Stimulated activated naive CD4-positive, alpha-beta T cell treated with Interleukin-2 at 50 U/mL for 16 hours (primary cell): ENCODE measurements around the gene NOX1.

Source experiments
- DNase-seq: peaks from one replicate; lab custom pipeline; 2025; lab: John Stamatoyannopoulos, UW

The NOX1 gene

DNA sequence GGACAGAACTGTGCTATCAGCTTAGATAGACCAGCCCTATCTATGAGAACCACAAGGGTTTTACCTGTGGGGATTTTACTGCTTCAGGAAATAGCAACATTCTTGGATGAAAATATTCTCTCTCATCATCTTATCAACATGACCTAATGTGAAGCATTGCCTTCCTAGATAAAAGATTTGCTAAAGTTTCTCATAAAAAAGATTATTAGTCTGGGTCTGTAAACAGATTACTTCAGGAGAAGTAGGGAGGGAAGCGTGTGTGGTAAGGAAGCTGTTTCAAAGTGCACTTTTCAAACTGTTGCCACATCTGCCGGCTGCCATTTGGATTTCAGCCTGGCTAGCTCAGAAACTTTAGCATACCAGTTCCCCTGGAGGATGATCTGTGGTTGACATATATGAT, at the start of gene NOX1:
NOX1 (minus strand) TSS at position 35 of the 400 bp plus-strand sequence. CDS start 220 bp downstream, outside the sequence.
- no peak for DNase-seq

- DNase-seq, result no peak
Observed at GRCh38 chrX:100915562-100915961, 41.4 kb upstream of the NOX1 start.

- no peak for DNase-seq
Observed at GRCh38 chrX:100913111-100913510, 39.0 kb upstream of the NOX1 start.

- DNase-seq, result no peak
Observed at GRCh38 chrX:100911731-100912130, 37.6 kb upstream of the NOX1 start.

GRCh38 chrX:100905620-100906019, 31.5 kb upstream of the NOX1 start:
- no peak for DNase-seq

- DNase-seq, result no peak
Observed at GRCh38 chrX:100904433-100904832, 30.3 kb upstream of the NOX1 start.

DNA sequence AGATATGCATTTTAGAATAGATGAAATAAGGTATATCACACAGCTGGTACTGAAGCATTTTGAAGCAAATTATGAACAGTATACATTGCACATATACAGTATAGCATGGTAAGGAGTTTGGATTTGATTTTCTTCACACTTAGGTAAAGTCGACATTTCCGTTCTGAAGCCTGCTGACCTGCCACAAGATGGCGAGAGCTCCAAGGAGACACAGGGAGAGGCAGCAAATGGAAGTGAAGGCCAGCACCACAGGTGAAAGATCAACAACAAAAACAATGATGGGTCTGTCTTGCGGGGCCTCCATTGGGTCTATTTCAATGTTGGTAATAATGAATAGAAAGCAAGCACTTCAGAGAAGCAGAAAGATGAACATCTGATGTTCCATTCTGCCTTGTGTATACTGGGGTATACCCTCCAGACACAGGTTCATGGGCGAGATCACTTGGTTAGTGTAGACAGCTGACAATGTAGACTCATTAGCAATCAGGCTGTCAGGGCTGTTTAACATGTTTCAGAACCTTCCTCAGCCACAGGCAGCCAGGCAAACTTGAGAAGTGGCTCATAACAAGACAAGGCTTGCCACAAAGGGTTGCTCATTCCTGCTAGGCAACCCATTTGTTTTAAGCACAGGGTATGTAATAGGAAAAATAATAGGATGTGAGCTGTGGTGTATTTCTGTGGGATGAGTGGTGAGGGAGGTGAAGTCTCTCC, 21.4 kb upstream of the NOX1 start:
- no peak for DNase-seq

- no peak for DNase-seq
Observed at GRCh38 chrX:100883654-100884053, 9.5 kb upstream of the NOX1 start.

GRCh38 chrX:100880368-100880767, 6.2 kb upstream of the NOX1 start:
- DNase-seq, result no peak

- no peak for DNase-seq
Observed at GRCh38 chrX:100871594-100872560, 2.3 kb downstream of the NOX1 start.

DNA sequence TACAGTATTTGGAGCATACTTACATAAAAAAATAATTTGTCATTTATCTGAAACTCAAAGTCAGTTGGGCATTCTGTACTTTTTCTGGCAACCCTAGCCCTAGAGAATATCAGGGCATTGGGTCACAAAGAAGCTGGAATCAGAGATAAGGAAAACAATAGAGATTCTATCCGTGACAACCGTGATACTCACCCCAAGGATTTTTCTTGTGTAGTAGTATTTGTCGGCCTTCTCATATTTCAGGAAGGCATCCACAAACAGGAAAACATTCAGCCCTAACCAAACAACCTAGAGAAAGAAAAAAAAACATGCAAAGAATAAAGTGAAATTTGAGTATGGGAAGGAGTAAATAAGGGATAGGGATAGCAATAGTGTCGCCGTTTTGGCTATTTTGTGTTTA, 3.6 kb downstream of the NOX1 start:
- no peak for DNase-seq

DNA sequence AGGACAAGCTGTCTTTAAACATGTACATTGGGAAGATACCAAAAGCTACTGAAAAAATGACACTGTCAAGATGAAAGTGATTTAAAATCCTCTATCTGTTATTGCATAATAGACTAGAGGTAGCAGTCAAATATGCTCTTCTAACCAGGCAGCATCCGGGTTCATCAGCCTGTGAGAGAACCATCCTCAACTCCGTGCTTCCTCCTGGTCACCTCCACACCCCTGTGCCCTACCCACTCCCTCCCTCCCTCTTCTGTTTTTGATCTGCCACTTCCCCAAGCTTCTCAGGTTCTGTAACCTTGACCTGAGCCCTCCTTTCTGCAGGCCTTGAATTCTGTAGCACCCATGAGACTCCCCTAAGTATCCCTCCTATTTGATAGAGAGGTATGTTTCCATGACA, 5.9 kb downstream of the NOX1 start:
- no peak for DNase-seq

DNA sequence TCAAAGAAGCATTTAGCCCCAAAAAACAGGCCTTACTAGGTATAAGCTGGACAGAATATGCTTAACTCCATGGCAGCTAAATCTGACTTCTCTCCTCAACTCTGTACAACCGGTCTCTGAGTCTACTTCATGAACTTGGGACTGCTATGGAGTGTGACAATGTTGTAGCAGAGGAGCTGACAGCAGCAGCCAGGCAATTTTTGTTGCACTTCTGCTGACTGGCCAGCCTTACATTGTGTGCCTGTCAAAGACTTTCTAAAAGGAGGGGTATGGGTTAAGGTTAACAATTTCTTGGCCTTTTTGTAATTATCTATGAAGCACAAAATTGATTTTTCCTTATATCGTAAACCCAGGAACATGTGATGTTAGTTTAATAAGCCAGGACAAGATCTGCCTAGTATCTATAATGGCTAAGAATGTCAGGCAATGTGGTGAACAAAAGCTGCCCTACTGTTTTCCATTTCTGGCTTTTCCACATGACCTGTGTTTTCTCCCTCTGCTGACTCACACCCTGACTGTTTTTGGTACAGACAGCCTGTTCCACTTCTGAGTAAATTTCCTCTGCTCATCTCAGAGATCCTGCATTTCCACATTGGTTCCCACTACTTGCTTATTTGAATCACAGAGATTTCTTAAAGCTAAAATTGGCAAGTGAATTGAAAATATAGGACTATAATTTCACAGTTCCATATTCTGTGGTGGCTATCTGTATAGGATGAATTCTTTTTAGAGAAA, 9.3 kb downstream of the NOX1 start:
- DNase-seq, result no peak

DNA sequence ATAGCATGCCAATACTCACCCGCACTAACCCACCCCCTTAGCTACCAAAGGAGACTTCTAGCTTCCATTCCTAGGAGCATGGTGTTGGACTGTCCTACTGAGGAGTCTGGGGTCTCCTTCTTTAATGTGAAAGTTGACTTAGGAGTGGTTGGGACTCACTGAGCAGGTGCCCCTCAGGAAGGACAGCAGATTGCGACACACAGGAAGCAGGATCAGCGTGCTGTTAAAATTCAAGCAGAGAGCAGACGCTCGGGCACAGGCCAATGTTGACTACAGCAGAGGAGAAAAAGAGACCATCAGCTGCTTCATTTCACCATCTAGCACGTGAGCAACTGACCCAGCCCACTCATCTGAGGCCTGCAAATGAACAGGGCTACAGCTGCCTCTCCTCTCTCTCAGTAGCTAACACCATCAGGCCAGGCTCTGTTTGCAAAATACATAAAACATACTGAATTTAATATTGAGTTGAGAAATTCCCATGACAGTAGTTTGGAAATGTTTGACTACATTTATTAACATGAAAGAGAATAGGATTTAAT, 10.8 kb downstream of the NOX1 start:
- DNase-seq, result no peak

- DNase-seq, result no peak
Observed at GRCh38 chrX:100852810-100853209, 21.3 kb downstream of the NOX1 start.

DNA sequence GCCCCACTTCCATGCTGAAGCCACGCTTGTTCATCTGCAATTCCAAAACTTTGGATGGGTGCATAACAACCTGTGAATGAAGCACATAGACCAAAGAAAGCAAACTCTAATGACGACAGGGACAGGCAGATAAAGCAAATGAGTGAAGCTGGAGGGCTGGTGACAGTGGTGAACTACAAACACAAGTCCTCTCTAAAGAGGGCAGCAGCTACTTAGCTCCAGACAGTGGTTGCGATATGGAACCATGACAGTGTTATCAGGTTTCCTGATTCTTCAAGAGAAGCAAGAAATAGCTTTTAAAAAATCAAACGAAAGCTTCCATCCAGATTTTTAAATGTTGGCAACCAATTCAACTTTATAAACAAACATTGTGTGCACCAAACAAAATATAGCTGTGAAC, 23.8 kb downstream of the NOX1 start:
- no peak for DNase-seq

DNA sequence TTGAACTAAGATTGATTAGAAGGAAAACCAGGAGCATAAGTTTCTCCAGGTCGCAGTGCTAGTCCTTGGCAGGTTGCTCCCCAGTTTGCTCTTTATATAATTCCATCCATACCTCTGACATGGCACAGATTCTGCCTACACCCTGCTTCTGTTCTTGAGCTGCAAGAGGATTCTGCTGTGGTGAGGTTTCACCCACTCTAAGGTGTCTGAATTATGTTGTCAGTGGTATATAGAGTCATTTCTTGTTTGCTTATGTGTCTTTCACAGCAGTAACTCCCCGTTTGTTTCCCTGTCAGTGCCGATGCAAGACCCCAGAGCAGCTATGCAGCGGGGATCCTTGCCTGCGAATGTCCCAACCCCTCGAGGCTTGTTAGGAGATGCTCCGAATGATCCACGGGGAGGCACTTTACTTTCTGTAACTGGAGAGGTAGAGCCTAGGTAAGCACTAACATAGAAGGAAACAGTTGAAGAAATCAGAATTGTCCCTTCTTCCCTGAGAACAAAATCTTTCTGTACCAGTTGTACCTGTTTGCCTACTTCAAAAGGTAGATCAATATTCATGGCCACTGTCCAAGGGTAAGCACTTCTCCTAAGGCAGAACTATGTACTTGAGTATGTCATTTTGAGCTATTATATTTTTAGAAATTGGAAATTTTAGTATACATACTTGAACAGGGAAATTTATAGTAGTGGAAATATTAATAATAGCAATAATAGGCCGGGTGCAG, 42.8 kb downstream of the NOX1 start:
- no peak for DNase-seq

DNA sequence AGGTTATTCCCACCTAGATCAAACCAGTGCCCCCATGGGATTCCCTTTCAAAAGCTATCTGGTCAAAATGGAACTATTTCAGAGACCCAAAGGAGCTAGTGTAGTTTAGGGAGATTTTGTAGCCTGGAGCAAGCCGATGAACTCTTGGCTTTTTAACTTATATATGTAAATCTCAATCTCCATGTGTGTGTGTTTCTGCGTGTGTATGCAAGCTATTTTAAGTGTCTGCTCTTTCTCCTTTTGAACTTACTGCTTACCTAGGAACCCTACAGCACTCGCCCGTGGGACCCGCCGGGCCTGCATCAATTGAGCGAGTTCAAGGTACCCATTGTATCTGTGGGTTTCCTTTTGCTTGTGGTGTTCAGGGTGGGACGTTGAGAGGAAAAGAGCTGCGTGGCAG, 43.6 kb downstream of the NOX1 start:
- DNase-seq, result no peak

DNA sequence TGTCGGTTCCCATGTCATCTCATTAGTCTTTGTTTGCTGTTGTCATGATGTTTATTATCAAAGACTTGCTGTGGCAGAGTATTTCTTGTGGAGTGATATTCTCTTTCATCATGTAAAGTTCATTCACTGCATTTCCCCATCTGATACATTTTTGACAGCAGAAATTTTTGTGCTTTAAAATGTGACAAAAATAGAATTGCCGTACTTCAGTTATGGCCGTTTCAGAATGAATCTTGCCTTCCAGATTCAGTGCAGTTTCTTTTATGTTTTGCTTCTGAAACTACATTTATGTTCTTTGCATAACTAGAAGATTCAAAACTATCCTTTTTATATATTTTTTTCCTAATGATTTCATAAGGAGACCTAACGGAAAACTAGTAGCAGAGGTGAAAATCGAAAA, 44.0 kb downstream of the NOX1 start:
- no peak for DNase-seq

- peak; percentile 3 for DNase-seq
Observed at GRCh38 chrX:100829730-100830129, 44.4 kb downstream of the NOX1 start.

- peak; percentile 80 for DNase-seq
Observed at GRCh38 chrX:100819837-100820666, 54.1 kb downstream of the NOX1 start, which contains the start of gene CSTF2. Gene CSTF2, plus strand, starts transcription at chrX:100820391. Its CDS starts 26 bp downstream, at chrX:100820417.
